Activated CD4-positive, CD25-positive, alpha-beta regulatory T cell treated with anti-CD3 and anti-CD28 coated beads, Interleukin-2, amount 50 U/mL, for 24 hours (primary cell): ENCODE results near the gene PCCA.

Experiments used
- ATAC-seq, 2 donors: fragments of 150-1000 bp; cut with Tn5 transposase; one replicate each; pipeline ENCODE4 v1.10.0; 2021; ENCODE audit warnings: mild to moderate bottlenecking in 1 of 2, moderate library complexity in 1 of 2

PCCA gene

DNA sequence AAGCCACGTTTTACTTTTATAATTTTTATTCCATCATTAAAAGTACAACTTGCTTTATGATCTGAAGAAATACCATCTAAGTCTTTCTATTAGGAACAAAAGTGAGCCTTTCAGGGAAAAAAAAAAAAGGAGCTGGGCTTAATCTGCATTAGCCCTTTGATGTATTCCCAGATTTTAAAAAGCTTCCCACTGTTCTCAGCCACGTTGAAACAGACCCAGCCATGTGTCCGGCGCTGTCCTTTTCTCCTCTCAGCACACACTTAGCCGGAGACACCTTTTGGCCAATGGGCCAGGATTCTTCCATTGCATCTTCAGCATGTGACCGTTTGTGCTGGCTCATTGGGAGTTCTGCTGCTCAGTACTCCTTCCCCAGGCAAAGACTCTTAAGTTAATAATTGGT, 394.2 kb downstream of the PCCA start:
- ATAC-seq: no peak

DNA sequence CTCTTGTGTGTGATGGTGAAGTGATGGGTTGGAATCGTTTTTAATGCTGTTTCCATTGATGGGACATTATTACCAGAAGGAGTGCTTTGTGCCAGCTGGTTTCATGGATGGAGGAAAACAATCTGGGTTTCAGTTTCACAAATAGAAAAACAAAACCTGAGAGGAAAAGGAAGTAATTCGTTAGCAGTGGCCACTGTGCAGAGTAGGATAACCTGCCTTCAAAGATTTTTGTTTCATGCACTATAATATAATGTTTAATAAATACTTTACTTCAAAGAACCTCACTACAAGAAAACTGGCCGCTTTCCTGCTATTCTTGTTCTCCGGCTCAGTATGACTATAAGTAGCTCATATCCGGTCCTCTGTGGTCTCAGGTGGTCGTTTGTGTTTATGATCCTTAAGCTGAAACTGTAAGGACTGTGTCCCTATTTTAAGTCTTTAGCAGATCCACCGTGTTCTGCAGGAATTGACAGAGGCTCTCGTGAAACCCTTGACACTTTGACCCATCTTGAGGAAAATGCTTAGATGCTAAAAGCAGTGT, 395.0 kb downstream of the PCCA start:
- no peak for ATAC-seq

DNA sequence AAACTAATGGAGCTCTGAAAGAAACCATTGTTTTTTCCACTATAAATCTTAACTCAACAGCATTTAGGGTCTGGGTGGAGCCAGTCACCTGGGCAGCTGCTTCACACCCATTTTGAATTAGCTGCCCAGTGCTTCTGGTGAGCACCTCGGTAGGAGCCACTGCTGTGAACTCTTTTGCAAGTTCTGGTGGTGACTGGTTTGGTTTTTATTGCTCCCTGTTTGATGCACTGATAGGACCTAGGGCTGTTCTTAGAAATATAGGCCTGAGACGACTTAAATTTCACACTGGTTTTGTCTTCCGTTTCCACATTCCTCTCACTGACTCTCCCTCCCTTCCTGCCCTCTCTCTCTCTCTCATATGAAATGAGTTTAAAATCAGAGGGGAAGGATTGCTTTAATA, 395.8 kb downstream of the PCCA start:
- no peak for ATAC-seq

GRCh38 chr13:100485265-100485664, 396.4 kb downstream of the PCCA start:
- ATAC-seq: no peak

DNA sequence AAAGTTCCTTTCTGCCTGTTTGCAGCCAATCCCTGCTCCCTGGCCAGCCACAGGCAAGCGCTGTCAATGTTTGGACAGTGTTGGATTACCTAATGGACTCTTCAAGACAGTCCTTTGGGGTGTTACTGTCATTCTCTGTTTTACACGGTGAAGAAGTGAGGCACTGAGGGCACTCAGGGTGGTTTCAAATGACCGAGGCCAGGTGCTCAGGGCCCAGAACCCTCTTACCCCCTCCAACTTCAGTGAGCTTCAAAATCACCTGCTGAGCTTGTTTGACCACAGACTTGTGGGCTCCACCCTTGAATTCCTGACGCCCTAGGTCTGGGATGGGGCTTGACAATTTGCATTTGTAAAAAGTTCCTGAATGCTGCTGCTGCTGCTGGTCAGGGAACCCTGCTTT, 401.8 kb downstream of the PCCA start:
- ATAC-seq: no peak

- ATAC-seq: no peak
Observed at GRCh38 chr13:100491164-100491842, 402.4 kb downstream of the PCCA start.

- no peak for ATAC-seq
Observed at GRCh38 chr13:100493418-100493817, 404.5 kb downstream of the PCCA start.

DNA sequence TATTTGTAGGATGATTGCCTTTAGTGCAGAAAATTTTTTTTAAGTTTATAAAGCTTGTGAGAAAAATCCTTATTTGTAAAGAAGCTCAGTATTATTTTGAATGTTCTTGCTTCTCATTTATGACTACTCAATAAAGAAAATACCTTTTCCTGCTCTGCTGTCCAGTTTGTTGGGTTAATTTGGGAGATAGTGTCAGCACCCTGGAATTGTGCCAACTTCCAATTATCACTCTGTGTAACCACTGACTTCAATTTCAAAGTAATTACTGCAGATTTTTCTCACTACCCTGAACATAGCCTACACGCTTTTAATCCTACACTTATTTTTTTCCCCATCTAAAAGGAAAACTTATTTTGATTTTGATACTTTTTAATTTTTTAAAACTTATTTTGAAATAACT, 406.6 kb downstream of the PCCA start:
- ATAC-seq: no peak

DNA sequence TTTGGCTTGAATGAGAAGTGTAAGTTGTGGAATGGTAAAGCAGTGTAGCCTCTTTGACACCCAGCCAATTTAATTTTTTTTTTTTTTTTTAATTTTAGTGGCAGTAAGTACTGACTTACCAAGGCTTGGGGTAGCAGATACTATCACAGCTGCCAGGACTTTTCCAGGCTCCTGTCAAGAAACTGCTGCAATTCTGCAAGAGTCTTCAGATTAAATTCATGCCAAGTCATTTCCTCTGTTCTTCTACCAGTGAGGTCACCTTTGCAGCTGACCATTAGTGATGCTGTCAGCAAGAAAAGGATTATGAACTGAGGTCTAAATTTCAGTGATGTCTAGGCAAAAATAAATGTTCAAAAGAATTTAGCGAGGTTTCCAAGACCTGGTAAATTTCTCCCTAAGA, 408.5 kb downstream of the PCCA start:
- no peak for ATAC-seq

- no peak for ATAC-seq
Observed at GRCh38 chr13:100502446-100502845, 413.6 kb downstream of the PCCA start.

- no peak for ATAC-seq
Observed at GRCh38 chr13:100503622-100504021, 414.7 kb downstream of the PCCA start.

DNA sequence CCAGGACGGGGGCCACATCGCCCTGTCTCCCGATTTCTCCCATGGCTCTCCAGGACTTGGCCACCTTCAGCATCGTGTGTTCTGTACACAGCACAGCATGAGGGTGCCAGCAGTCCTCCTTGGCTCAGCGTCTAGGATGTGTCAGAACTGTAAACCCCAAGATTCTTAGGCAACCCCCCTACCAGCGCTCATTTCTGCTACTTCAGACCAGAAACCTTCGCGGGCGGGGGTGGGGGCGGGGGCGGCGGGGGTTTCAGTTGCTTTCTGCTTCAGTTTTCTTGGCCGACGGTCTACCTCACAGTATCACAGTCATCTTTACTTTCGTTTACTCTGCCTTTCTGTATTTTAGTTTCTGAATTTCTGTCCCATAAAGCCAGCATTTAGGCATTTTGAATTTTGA, 417.3 kb downstream of the PCCA start:
- peak; percentile 89 to 90 for ATAC-seq

DNA sequence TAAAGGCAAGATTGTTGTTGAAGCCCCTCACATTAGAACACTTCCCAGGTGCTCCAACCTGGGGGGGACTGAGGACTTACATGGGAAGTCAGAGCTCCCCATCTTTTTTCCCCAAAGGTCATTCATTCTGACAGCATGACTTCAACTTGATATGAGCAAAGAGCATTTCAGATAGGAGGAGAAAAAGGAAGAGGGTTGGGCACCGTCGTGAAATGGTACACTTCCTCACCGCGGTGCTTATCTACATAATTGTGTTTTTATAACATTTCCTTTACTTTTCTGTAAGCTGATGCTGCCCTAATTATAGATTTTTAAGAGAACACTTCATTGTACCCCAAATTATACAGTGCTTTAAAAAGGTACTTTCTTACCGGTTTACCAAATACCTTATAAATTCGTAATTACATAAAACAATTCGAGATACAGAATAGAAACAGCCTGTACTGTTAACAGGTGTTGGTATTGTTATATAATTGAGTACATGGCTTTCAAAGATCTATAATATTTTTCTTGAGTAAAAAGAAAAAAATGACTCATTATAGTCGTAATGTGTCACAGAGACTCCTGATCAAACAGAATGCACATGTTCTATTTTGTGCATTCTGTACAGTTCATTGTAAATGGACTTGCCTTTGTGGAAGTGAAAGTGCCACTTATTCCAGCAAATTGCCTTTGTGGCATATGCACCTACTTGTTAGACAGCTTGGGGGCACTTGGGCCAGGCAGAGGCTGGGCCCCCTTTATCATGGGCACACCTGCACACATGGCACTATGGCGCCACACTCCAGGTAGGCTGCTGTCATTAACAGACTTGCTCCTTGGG, 417.9 kb downstream of the PCCA start:
- peak; percentile 77 to 78 for ATAC-seq

- ATAC-seq: no peak
Observed at GRCh38 chr13:100508455-100508854, 419.6 kb downstream of the PCCA start.

DNA sequence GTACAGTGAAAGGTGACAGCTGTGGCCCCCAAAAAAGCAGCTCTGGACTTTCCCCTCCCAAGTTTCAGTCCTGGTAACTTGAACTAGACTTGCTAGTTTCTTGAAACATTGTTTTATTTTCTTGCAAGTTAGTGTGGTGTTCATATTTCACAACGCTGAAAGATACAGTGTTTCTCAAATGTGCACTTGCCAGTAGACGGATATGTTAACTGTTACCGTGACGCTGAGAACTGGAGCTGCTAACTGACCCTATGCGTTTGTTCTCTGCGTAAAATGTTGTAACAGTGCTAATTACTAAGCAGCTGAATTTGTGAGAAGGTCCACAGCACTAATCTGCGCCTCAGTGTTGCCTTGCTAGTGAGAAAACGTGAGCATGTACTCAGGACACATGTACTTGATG, 420.1 kb downstream of the PCCA start:
- no peak for ATAC-seq

GRCh38 chr13:100510208-100510957, 421.5 kb downstream of the PCCA start:
- ATAC-seq: no peak

GRCh38 chr13:100511466-100511865, 422.6 kb downstream of the PCCA start:
- no peak for ATAC-seq

DNA sequence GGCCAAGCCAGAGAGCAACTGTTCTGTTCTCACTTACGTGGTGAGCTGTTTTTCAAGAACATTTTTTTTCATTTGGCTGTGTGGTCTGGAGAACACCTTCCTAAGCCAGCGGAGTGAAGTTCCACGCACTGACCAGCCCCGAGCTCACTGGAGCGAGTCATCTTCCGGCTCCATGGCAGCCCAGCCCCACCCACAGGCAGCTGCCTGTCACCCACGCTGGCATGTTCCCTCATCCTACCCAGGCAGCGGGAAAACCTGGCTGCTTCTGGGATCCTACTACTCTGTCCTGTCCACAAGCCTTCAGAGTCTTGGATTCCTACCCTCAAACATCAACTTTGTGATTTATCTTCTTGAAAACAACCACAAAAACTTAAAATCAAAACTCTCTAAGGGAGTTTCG, 423.5 kb downstream of the PCCA start:
- ATAC-seq: no peak

DNA sequence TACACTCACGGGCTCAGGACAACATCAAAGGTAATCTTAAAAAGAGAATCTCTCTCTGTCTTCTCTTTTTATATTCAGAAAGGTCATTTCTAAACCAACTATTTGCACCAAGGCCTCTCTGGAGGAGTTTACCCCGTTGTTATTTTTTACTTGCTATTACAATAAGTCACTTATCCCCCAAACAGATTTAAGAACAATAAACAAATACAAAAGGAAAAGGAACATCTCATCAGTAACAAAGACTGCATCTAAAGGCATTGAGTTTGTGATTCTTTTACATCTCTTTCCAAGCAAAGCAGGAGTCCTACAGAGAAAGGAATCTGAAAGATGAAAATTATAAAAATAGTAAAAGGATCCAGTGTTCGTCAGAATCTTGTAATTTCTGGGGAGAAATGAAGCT, 424.3 kb downstream of the PCCA start:
- no peak for ATAC-seq

DNA sequence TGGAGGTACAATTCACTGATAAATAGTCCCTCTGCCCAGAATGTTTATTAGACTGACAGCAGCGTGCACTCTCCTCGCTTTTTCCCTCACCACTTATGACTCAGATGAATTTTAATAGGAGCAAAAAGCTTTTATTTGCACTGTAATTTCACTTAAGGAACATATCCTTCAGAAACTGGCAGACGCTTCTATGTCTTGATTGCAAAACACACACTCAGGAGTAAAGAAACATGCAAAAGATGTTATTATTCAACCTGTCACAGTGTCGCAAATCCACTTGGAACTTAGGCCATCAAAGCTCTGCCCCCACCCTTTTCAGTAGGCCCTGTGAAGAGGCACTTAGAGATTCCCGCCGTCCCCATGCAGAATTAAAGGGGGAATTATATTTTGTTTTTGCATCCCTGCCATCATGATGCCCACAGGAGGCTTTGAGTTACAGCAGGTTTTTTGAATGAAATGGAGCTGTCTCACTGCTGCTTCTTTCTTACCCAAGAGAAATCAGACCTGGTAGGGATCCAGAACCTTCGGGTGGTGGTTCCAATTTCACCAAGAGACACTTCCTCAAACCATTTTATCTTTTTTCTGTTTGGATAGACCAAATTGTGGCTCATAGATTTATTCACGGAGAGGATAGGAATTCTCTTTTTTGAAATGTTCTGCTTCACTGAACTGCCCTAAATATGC, 425.2 kb downstream of the PCCA start:
- ATAC-seq: no peak

DNA sequence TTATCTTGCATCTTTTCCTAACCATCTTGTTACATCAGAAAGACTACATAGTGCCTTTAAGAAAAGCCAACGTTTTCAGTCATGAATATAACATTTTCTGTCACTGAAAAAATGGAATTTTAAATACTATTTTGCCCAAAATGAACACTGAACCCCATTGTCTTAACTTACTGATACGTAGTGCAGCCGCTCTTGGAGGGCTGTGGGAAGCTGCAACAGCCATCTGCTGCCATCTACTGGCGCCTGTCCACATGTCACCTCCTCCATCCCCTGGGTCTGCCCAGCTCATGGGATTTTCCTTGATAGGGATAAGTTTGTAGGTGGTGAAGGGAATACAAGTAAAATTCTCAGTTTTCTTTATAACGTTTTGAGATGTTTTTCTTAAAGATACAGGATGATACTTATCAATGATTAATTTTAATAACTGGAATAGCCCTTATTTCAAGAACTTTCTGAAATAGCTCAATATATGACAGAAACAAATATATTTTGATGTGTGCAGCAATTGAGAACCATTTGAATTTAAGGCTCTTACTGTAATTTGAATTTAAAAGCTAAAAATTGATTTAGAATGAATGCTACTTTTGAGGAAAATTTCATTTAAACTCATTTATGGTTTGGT, 426.0 kb downstream of the PCCA start:
- peak; percentile 89 to 90 for ATAC-seq

GRCh38 chr13:100515410-100515800, 426.5 kb downstream of the PCCA start:
- ATAC-seq: no peak
